ENCODE results near the gene RPLP2. TPM values are rescaled to one million over a fixed set of nuclear protein-coding genes. Genes with fewer than 3 reads are reported as not detected.

RPLP2 gene
- total and polyA plus RNA-seq, 2 experiments from 2014 or later, result 263 to 726 TPM

DNA sequence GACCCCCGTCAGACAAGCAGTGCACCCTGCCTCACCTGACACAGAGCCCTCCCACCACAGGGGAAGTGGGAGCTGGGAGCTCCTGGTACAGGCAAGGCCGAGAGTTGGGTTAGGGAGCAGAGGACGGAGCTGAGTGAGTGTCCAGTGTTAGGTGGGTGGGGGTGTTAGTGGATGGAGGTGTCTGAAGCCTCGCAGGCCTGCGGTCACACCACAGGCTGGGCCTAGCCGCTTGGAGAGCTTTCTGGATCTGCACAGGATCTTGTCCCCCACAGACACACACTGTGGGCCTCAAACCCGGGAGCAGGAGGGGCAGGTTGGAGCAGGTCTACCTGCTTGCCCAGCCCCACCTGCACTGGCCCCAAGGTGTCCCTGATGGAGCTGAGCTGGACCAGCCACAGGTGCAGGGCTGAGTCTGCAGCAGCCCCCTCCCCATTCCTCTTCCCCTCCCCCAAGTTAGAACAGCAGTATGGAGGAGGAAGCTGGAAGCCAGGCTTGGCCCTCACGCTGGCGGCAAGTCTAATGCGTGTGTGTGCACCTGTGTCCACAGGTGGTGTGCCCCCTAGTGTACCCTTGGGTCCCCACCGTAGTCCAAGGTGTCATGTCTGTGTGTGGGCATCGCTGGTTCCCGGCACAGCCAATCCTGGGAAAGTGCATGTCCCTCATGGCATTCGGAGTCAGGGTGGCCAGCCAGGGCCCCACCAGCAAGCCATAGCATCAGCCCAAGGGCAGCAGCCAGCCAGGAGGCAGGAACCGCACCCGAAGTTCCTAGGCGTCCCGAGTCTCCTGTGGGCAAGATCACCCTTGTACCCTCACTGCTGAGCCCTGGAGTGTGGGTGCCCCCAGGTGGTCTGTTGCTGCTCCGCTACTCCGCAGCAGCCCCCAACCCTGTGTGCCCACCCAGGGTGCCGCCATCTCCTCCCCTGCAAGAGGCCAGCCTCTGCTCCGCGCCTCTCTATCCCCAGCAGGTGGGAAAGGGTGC, 30.5 kb upstream of the RPLP2 start:
- H3K4me2 ChIP-seq (ENCODE audit: unreplicated experiment), result no peak overlapping the region
- no peaks in the 10 kb centered on the region for H3K9me3 ChIP-seq (ENCODE audit: low read depth)
- H3F3A ChIP-seq (ENCODE audit: insufficient read depth), result peaks cover 22% of the 10 kb centered on the region; the same call in 1 of the 2 replicates
- H4K20me1 ChIP-seq (ENCODE audit: insufficient read depth), result no peaks in the 10 kb centered on the region
- H3K36me3 ChIP-seq (ENCODE audit: low read depth), result no peaks in the 10 kb centered on the region
- no peaks in the 10 kb centered on the region for H3K27me3 ChIP-seq (replicated peaks; ENCODE audit: insufficient read depth)
- no peak overlapping the region for H2AFZ ChIP-seq
- no peak overlapping the region for H3K4me3 ChIP-seq
- 92 to 96% methylated on average over 23 of the region's 23 CpGs for WGBS, 2 experiments (ENCODE audit: low coverage in 1 of 2, low lambda C conversion rate in 2 of 2, missing lambda C conversion rate in 2 of 2)
- H3K4me1 ChIP-seq (ENCODE audit: insufficient read depth), result peaks cover 27% of the 10 kb centered on the region
- no peak overlapping the region for H3K9ac ChIP-seq
- H3K9me2 ChIP-seq (ENCODE audit: insufficient read depth), result no peaks in the 10 kb centered on the region
- no peak overlapping the region for H3K27ac ChIP-seq
- peaks cover 59% of the 10 kb centered on the region for H3K79me2 ChIP-seq (ENCODE audit: insufficient read depth)
- DNase-seq, result no peak
- in situ Hi-C loops (cut with MboI), result no loop called here
- no peak for TF ChIP-seq EZH2phosphoT487 (IDR thresholded peaks at IDR 0.05; ENCODE audit: insufficient read depth, low read depth)
- no peak for TF ChIP-seq EZH2 (IDR thresholded peaks at IDR 0.05; ENCODE audit: insufficient read depth, poor library complexity, severe bottlenecking)

DNA sequence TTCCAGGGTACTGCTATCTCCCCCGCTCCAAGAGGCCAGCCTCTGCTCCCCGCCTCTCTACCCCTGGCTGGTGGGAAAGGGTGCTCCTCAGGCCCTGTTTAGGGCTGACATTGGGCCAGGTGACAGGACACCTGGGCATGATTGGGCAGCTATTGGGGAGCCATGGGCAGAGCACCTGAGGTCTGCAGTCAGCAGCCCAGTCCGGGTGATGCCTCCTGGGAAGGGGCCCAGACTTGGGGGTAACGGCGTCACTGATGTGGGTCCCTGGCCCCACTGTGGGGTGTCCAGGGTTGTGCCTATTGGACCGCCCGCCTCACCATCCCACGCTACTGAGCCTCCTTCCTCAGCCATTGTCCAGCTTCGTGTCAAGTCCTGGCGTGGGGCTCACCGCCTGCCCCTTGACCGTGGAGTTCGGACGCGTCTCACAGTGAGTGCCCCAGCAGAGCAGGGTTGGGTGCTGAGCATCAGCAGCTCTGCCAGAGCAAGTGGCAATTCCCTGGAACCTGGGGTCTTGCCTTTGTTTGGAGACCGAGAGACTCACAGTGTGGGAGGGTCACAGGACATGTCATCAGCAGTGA, 29.7 kb upstream of the RPLP2 start:
- H3K9me3 ChIP-seq (ENCODE audit: low read depth), result no peaks in the 10 kb centered on the region
- H2AFZ ChIP-seq, result no peak overlapping the region
- peaks cover 28% of the 10 kb centered on the region; the same call in 1 of the 2 replicates for H3F3A ChIP-seq (ENCODE audit: insufficient read depth)
- peaks cover 51% of the 10 kb centered on the region for H3K79me2 ChIP-seq (ENCODE audit: insufficient read depth)
- no peaks in the 10 kb centered on the region for H3K9me2 ChIP-seq (ENCODE audit: insufficient read depth)
- TF ChIP-seq EZH2phosphoT487 (IDR thresholded peaks at IDR 0.05; ENCODE audit: insufficient read depth, low read depth), result no peak
- TF ChIP-seq EZH2 (IDR thresholded peaks at IDR 0.05; ENCODE audit: insufficient read depth, poor library complexity, severe bottlenecking), result no peak
- H3K36me3 ChIP-seq (ENCODE audit: low read depth), result peaks cover 3% of the 10 kb centered on the region; the same call in 1 of the 2 replicates
- no peak for DNase-seq
- H3K27me3 ChIP-seq (replicated peaks; ENCODE audit: insufficient read depth), result no peaks in the 10 kb centered on the region
- peaks cover 24% of the 10 kb centered on the region for H3K4me1 ChIP-seq (ENCODE audit: insufficient read depth)
- no peak overlapping the region for H3K4me2 ChIP-seq (ENCODE audit: unreplicated experiment)
- no peak overlapping the region for H3K9ac ChIP-seq
- H4K20me1 ChIP-seq (ENCODE audit: insufficient read depth), result no peaks in the 10 kb centered on the region
- in situ Hi-C loops (cut with MboI), result no loop called here
- H3K4me3 ChIP-seq, result no peak overlapping the region
- no peak overlapping the region for H3K27ac ChIP-seq
- 94 to 96% methylated on average over 16 of the region's 16 CpGs for WGBS, 2 experiments (ENCODE audit: low coverage in 1 of 2, low lambda C conversion rate in 2 of 2, missing lambda C conversion rate in 2 of 2)

DNA sequence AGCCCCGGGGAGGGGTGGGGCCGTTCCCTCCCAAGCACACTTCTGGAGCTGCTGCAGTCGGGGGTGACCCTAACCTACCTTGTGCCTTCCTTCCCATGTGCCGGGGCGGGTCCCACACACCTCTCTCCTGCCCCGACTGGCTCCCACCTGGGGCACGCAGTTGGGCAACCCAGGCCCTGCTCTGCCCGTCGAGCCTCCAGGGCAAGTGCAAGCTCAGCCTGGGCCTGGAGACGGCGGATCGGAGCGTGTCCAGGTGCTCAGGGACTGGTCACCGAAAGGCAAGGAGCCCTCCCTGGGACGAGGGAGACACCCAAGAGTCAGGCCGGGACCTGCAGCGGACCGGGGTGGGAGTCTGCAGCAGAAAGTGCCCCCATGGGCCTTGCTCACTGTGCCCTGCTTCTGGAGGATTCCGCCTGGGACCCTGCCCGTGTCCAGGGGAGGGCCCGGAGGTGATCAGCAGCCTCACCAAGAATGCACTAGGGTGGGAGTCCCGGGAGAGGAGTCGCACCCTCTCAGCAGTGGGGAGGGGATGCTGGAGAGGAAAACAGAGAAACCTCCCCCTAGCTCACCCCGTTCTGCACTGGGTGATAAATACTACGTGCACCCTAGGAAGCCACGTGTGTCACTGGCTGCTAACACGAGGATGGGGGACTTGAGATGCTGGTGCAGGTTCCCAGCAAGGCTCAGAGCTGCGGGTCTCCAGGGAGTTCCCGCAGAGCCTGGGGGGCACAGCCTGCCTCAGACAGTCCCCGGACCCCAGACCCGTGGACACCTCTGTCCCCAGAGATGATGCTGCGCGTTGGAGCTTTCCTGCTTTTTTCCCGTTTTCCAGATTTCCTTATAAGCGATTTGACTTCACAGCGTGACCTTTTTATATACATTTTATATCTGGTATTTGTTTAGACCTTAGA, 27.2 kb upstream of the RPLP2 start:
- Histone ChIP-seq H3K4me3 (no peak overlapping the region), H3K4me1 (ENCODE audit: insufficient read depth) (peaks cover 17% of the 10 kb centered on the region), H3K9me2 (ENCODE audit: insufficient read depth) (no peaks in the 10 kb centered on the region), H3K27me3 (replicated peaks; ENCODE audit: insufficient read depth) (no peaks in the 10 kb centered on the region), H3K36me3 (ENCODE audit: low read depth) (peaks cover 3% of the 10 kb centered on the region; the same call in 1 of the 2 replicates), H3F3A (ENCODE audit: insufficient read depth) (peaks cover 28% of the 10 kb centered on the region; the same call in 1 of the 2 replicates), H3K9ac (peak overlapping the region; percentile 65), H3K9me3 (ENCODE audit: low read depth) (no peaks in the 10 kb centered on the region), H2AFZ (no peak overlapping the region), H3K27ac (peak overlapping the region; percentile 78), H3K4me2 (ENCODE audit: unreplicated experiment) (no peak overlapping the region), H3K79me2 (ENCODE audit: insufficient read depth) (peaks cover 32% of the 10 kb centered on the region), H4K20me1 (ENCODE audit: insufficient read depth) (no peaks in the 10 kb centered on the region)
- 85 to 88% methylated on average over 35 of the region's 36 CpGs for WGBS, 2 experiments (ENCODE audit: low coverage in 1 of 2, low lambda C conversion rate in 2 of 2, missing lambda C conversion rate in 2 of 2)
- in situ Hi-C loops (cut with MboI), result no loop called here
- TF ChIP-seq EZH2phosphoT487 (IDR thresholded peaks at IDR 0.05; ENCODE audit: insufficient read depth, low read depth) (no peak), EZH2 (IDR thresholded peaks at IDR 0.05; ENCODE audit: insufficient read depth, poor library complexity, severe bottlenecking) (no peak)
- no peak for DNase-seq

DNA sequence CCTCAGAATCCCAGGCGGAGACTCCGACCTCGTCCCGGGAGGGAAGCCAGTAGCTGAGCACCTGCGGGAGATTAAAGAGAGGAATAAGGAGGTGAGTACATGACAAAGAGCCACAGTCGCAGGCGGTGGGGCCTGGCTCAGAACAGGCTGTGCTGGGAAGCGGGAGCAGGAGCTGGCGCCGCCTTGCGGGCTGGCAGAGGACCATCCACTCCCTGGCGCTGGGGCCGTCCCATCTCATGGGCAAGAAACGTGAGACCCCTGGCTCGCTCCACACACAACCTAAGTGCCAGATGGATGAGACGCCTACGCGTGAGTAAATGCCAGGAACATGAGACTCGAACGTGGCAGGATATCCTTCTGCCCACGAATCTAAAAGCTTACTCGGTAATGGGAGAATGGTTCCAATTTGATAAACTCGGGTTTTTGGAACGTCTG, 26.2 kb upstream of the RPLP2 start:
- DNase-seq, result peak; percentile 94
- 2 to 3% methylated on average over 21 to 24 of the region's 24 CpGs for WGBS, 2 experiments (ENCODE audit: low coverage in 1 of 2, low lambda C conversion rate in 2 of 2, missing lambda C conversion rate in 2 of 2)
- Histone ChIP-seq H3K79me2 (ENCODE audit: insufficient read depth) (peaks cover 21% of the 10 kb centered on the region), H4K20me1 (ENCODE audit: insufficient read depth) (no peaks in the 10 kb centered on the region), H3K4me2 (ENCODE audit: unreplicated experiment) (peak overlapping the region; percentile 62), H3K9me3 (ENCODE audit: low read depth) (no peaks in the 10 kb centered on the region), H3K27ac (peak overlapping the region; percentile 78), H3K9me2 (ENCODE audit: insufficient read depth) (no peaks in the 10 kb centered on the region), H3K27me3 (replicated peaks; ENCODE audit: insufficient read depth) (no peaks in the 10 kb centered on the region), H2AFZ (peak overlapping the region; percentile 41; the same call in 1 of the 2 replicates), H3K4me3 (no peak overlapping the region), H3K36me3 (ENCODE audit: low read depth) (peaks cover 3% of the 10 kb centered on the region; the same call in 1 of the 2 replicates), H3K4me1 (ENCODE audit: insufficient read depth) (peaks cover 12% of the 10 kb centered on the region), H3K9ac (peak overlapping the region; percentile 65), H3F3A (ENCODE audit: insufficient read depth) (peaks cover 28% of the 10 kb centered on the region; the same call in 1 of the 2 replicates)
- TF ChIP-seq EZH2phosphoT487 (IDR thresholded peaks at IDR 0.05; ENCODE audit: insufficient read depth, low read depth), result no peak
- TF ChIP-seq EZH2 (IDR thresholded peaks at IDR 0.05; ENCODE audit: insufficient read depth, poor library complexity, severe bottlenecking), result no peak
- in situ Hi-C loops (cut with MboI), result no loop called here

Measured in GM23248 (cell line).